Activated CD8-positive, alpha-beta memory T cell treated with anti-CD3 and anti-CD28 coated beads, Interleukin-2, amount 50 U/mL, for 48 hours (primary cell): Measurements from ENCODE around the gene RALGPS1.

ENCODE experiments used
- DNase-seq: peaks from one replicate; pipeline ENCODE4 v3.0.0-alpha.2; 2020

RALGPS1 gene

GRCh38 chr9:127179633-127180441 lies 265.3 kb downstream of the RALGPS1 start:
- no peak for DNase-seq

- no peak for DNase-seq
Observed at GRCh38 chr9:127180457-127181314, 266.1 kb downstream of the RALGPS1 start.

GRCh38 chr9:127181315-127181580 lies 266.7 kb downstream of the RALGPS1 start:
- DNase-seq: no peak

- DNase-seq: no peak
Observed at GRCh38 chr9:127181595-127182190, 267.1 kb downstream of the RALGPS1 start.

- DNase-seq: no peak
Observed at GRCh38 chr9:127182901-127183746, 268.5 kb downstream of the RALGPS1 start.

- no peak for DNase-seq
Observed at GRCh38 chr9:127183814-127184582, 269.4 kb downstream of the RALGPS1 start.

GRCh38 chr9:127184641-127185040 lies 270.1 kb downstream of the RALGPS1 start:
- no peak for DNase-seq

- DNase-seq: no peak
Observed at GRCh38 chr9:127185181-127185580, 270.6 kb downstream of the RALGPS1 start.

- DNase-seq: no peak
Observed at GRCh38 chr9:127185931-127186781, 271.6 kb downstream of the RALGPS1 start.

- DNase-seq: no peak
Observed at GRCh38 chr9:127186806-127187205, 272.2 kb downstream of the RALGPS1 start.

GRCh38 chr9:127187231-127187956 lies 272.8 kb downstream of the RALGPS1 start:
- DNase-seq: no peak

- no peak for DNase-seq
Observed at GRCh38 chr9:127188396-127188795, 273.8 kb downstream of the RALGPS1 start.

GRCh38 chr9:127189628-127190027 lies 275.0 kb downstream of the RALGPS1 start:
- DNase-seq: no peak

GRCh38 chr9:127192744-127193143 lies 278.2 kb downstream of the RALGPS1 start:
- DNase-seq: no peak

GRCh38 chr9:127193483-127193882 lies 278.9 kb downstream of the RALGPS1 start:
- no peak for DNase-seq

- DNase-seq: no peak
Observed at GRCh38 chr9:127194881-127195713, 280.5 kb downstream of the RALGPS1 start.

GRCh38 chr9:127195976-127196825 lies 281.6 kb downstream of the RALGPS1 start:
- no peak for DNase-seq

- no peak for DNase-seq
Observed at GRCh38 chr9:127196826-127197145, 282.2 kb downstream of the RALGPS1 start.
